ENCODE data around the gene ACADS. TPM values are rescaled to one million over a fixed set of nuclear protein-coding genes. Genes with fewer than 3 reads are reported as not detected.

ACADS gene
- total RNA-seq, 1 experiment from 2014 or later: 11.0 TPM

GRCh38 chr12:120708651-120709050 lies 17.0 kb upstream of the ACADS start:
- peaks cover 26% of the 10 kb centered on the region for H3K4me1 Mint-ChIP-seq
- H3K27me3 Mint-ChIP-seq (ENCODE audit: low read depth): no peaks in the 10 kb centered on the region
- peak overlapping the region; percentile 48 for H3K27ac Mint-ChIP-seq
- ATAC-seq: no peak
- no peak overlapping the region for H3K4me3 Mint-ChIP-seq
- DNase-seq (ENCODE audit: low spot score): no peak
- TF ChIP-seq JAZF1 (CRISPR knock-in tag; IDR thresholded peaks at IDR 0.05) (no peak), FOXP4 (CRISPR knock-in tag; IDR thresholded peaks at IDR 0.05) (no peak), ZSCAN18 (CRISPR knock-in tag; IDR thresholded peaks at IDR 0.05) (no peak), ATF3 (CRISPR knock-in tag; conservative IDR thresholded peaks at IDR 0.05) (no peak), FOXJ3 (CRISPR knock-in tag; IDR thresholded peaks at IDR 0.05; ENCODE audit: borderline replicate concordance) (no peak), ZNF423 (CRISPR knock-in tag; IDR thresholded peaks at IDR 0.05) (no peak), NR2C2 (CRISPR knock-in tag; IDR thresholded peaks at IDR 0.05) (no peak), ZNF317 (CRISPR knock-in tag; IDR thresholded peaks at IDR 0.05; ENCODE audit: borderline replicate concordance, low read depth) (no peak), MLX (CRISPR knock-in tag; IDR thresholded peaks at IDR 0.05) (no peak), SOX15 (CRISPR knock-in tag; IDR thresholded peaks at IDR 0.05) (no peak), E2F4 (CRISPR knock-in tag; IDR thresholded peaks at IDR 0.05; ENCODE audit: borderline replicate concordance, low read depth) (no peak), NFE2L1 (CRISPR knock-in tag; IDR thresholded peaks at IDR 0.05) (no peak), TP53 (CRISPR knock-in tag; IDR thresholded peaks at IDR 0.05) (no peak), EMX1 (CRISPR knock-in tag; IDR thresholded peaks at IDR 0.05) (no peak), ATF1 (CRISPR knock-in tag; IDR thresholded peaks at IDR 0.05) (no peak)
- CTCF ChIA-PET: interaction anchor here (4.2 kb wide), 1 partner anchor 60 kb away, joined by 48 read pairs; no protein-coding TSS in a partner anchor
- H3K36me3 Mint-ChIP-seq: peaks cover 5% of the 10 kb centered on the region; the same call in 1 of the 2 replicates
- POLR2A ChIA-PET: interaction anchor here (1.5 kb wide), 1 partner anchor 29 kb away, joined by 3 read pairs; no protein-coding TSS in a partner anchor
- no peaks in the 10 kb centered on the region for H3K9me3 Mint-ChIP-seq

GRCh38 chr12:120710031-120710804 lies 15.4 kb upstream of the ACADS start, which contains the start of gene UNC119B:
TSS of gene UNC119B (plus strand) at chr12:120710458. CDS start at chr12:120710475, 17 bp downstream.
- peaks cover 26% of the 10 kb centered on the region for H3K4me1 Mint-ChIP-seq
- no peaks in the 10 kb centered on the region for H3K27me3 Mint-ChIP-seq (ENCODE audit: low read depth)
- CTCF ChIA-PET: interaction anchor here (1.4 to 4.2 kb wide), 3 partner anchors 58 to 81 kb away, joined by 6 to 48 read pairs (median 8); no protein-coding TSS in a partner anchor
- ATAC-seq (peak; percentile 89), DNase-seq (ENCODE audit: low spot score) (peak; percentile 72)
- TF ChIP-seq FOXP4 (CRISPR knock-in tag; IDR thresholded peaks at IDR 0.05) (0 out of 2 replicates have a peak, but pooled peaks have one; percentile 34), FOXP1 (CRISPR knock-in tag; IDR thresholded peaks at IDR 0.05; ENCODE audit: borderline replicate concordance) (0 out of 2 replicates have a peak, but pooled peaks have one; percentile 17), ZNF232 (CRISPR knock-in tag; IDR thresholded peaks at IDR 0.05) (0 out of 2 replicates have a peak, but pooled peaks have one; percentile 57), JUN (CRISPR knock-in tag; IDR thresholded peaks at IDR 0.05) (0 out of 2 replicates have a peak, but pooled peaks have one; percentile 56), FOXK1 (CRISPR knock-in tag; IDR thresholded peaks at IDR 0.05) (no peak), NR2C2 (CRISPR knock-in tag; IDR thresholded peaks at IDR 0.05) (0 out of 2 replicates have a peak, but pooled peaks have one; percentile 11), HMGA2 (CRISPR knock-in tag; IDR thresholded peaks at IDR 0.05) (no peak), SMAD3 (CRISPR knock-in tag; IDR thresholded peaks at IDR 0.05; ENCODE audit: borderline replicate concordance) (peak; percentile 35; the same call in 1 of the 2 replicates), SP1 (CRISPR knock-in tag; conservative IDR thresholded peaks at IDR 0.05) (peak; percentile 22; the same call in 1 of the 2 replicates)
- peak within 1 kb of the TSS; percentile 64 for H3K27ac Mint-ChIP-seq
- peaks cover 19% of the 10 kb centered on the region for H3K36me3 Mint-ChIP-seq
- H3K9me3 Mint-ChIP-seq: no peaks in the 10 kb centered on the region
- H3K4me3 Mint-ChIP-seq: peak within 1 kb of the TSS; percentile 79
- POLR2A ChIA-PET: interaction anchor here (0.7 to 1.5 kb wide), 3 partner anchors 21 to 28 kb away, joined by 3 to 4 read pairs (median 4); no protein-coding TSS in a partner anchor

All from WTC11 (cell line).